Activated CD4-positive, CD25-positive, alpha-beta regulatory T cell (primary cell): Measurements from ENCODE around the gene RAB35.
"Not testable (repeated sequence)": the region's sequence is repeated elsewhere in the genome, so short reads cannot be mapped to it uniquely, and the experiment has no call there.

Experiments used
- DNase-seq, 4 experiments: peaks; one replicate each; lab custom pipeline; 2025; lab: John Stamatoyannopoulos, UW

RAB35 gene

DNA sequence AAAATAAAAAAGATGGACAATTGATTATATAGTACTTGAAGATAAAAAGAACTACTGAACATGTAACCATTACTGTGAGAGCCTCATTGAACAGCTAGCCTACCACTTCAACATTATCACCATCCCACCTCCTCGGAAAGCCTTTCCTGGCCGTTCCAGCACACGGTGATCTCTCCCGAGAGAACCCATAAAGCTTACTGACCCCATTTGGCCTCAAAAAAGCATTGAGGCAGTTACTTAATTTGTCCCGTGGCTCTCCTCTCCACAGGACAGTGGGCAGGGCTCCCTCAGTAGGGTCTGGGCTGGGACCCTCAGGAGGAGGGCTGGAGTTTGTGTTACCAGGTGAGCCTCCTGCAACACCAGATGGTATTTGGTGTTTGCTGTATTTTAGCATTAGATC is 55.8 kb downstream of the RAB35 start:
- DNase-seq: no peak

DNA sequence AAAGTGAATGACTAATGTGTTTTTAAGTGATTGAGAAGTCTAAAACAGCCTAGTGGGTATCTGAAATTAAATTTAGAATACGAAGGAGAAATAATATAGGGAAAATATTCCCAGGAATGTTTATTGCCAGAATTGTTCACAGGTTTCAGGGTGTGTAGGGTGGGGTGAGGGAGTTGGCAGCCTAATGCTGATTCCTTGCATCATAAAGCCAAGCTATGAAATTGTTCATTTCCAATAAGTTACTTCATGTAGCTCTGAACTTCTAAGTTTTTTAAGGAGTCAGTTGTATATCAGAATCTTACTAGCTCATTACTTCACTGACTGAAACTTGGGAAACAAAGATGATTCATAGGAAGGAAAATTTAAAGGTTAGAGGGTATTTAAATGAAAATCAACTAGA is 56.4 kb downstream of the RAB35 start:
- no peak for DNase-seq

DNA sequence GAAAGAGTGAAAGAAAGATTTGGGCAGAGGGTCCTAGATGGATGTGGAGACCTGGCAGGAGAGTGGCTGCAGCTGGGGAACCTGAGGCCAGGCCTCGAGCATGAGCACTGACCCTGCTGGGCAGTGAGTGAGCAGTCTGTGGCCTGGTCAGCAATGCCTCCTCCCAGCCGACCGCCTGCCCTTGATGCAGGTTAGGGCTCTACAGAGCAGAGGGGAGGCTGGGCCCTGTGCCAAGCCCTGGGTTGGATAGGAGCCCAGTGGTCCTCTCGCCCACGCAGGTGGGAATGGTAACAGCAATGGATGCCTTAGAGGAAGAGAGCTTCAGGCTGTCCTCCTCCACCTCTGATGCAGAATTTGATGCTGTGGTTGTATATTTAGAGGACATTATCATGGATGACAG is 59.8 kb downstream of the RAB35 start:
- DNase-seq: no peak

DNA sequence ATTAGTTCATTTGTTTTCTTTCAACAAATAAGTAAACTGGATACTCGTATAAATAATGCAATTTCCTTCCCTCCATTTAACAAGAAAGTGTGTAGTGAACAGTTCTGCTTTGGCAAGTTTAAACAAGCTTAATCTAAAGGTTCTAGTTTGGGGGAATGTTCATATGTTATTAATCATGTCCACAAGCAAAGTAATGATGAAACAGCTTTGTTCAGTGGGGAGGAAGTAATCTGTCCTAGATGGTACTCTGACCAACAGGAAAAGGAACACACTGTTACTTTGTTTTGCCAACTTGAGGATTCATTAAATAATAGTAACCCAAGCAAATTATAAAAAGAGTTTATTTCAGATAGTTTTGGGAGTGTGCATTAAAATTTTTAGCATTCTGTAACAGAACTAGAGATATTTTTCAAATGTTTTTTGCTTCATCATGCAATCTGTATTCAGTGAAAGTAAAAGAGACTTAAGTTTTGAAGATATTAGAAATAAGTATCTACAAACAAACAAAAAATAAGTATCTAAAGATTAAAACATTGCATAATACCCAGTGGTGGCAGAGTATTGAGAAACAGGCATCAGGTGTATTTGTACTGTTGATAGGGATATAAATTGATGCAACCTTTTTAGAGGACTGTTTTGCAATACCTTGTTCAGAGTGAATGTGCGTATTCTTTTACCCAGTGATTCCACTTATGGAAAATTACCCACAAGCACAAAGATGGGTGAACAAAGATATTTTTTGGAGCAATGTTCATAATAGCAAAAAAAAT is 61.1 kb downstream of the RAB35 start:
- no peak for DNase-seq

DNA sequence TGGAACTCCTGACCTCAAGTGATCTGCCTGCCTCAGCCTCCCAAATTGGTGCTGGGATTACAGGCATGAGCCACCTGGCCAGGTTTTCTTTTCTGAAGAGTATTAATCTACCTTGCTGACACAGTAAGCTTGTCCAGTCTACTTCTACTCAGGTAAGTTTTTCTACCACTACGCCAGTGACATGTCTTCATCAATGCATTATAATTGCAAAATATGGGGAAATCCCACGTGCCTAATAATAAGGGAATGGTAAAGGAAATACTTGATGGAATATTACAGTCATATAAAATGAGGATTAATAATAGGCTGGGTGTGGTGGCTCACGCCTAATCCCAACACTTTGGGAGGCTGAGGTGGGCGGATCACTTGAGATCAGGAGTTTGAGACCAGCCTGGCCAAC is 62.3 kb downstream of the RAB35 start:
- DNase-seq: no peak

DNA sequence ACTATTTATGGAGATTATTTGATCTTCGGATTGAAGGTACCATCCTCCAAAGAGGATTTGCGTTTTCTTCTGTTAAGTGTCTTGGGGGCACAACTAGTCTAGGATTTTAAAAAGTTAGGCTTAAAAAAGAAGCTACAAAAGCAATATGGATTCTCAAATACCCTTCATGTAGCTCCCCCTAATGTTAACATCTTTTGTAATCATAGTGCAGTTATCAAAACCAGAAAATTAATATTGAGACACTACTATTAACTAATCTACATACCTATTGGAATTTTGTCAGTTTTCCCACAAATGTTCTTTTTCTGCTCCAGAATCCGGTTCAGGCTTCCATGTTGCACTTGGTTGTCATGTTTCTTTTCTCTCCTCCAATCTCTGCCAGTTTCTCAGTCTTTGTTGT is 65.0 kb downstream of the RAB35 start:
- no peak for DNase-seq

DNA sequence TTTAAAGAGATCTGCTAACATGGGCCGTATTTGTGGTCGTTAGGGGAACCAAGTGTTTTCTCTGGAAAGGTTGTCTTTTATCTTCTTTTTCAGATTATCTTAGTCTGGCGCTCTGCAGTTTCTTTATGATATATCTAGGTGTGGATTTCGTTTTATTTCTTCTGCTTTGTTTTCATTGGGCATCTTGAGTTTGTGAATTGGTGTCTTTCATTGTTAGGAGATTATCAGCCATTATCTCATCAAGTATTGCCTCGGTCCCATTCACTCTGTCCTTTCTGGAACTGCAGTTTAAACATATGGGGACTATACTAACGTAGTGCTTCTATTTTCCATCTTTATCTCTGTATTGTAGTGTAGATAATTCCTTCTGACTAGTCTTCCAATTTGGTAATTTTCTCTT is 67.1 kb downstream of the RAB35 start:
- DNase-seq: no peak

DNA sequence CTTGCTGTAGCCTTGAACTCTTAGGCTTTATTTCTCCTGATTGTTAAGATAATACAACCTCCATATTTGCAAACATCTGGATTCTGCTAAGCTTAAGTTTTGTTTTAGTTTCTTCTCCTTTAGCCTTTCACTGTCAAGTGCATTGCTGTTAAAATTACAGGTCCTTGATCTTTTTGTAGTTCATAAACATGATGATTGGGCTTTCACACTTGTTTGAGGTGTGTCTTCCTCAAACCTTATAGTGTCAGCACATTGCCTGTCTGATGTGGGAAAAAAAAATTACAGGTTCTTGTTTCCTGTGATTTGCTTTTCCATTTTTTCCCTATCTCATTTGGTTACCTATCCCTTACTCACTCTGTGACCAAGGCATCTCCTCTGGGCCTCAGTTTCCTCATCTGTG is 68.3 kb downstream of the RAB35 start:
- DNase-seq: no peak

DNA sequence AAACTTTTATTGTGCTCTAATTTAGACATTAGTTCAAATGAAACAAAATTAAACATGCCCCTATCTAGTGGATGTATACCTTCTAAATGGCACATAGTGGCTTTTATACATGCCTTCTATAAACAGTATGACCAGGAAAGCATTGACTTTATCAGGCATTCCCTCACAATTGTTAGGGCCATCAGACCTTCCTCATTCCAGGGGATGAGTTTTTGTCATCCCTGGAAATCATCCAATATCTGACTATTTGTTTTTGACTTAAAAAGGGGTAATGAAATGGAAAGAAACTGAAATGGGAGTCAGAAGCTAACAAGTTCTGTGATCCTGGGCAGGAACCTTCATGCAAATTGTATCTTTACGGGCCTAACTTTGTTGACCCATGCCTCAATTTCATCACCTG is 69.5 kb downstream of the RAB35 start:
- no peak for DNase-seq

DNA sequence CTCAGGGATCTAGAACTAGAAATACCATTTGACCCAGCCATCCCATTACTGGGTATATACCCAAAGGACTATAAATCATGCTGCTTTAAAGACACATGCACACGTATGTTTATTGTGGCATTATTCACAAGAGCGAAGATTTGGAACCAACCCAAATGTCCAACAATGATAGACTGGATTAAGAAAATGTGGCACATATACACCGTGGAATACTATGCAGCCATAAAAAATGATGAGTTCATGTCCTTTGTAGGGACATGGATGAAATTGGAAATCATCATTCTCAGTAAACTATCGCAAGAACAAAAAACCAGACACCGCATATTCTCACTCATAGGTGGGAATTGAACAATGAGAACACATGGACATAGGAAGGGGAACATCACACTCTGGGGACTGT is 71.2 kb downstream of the RAB35 start:
- DNase-seq: not testable (repeated sequence)
